ENCODE results near the gene FANCE. TPM values are rescaled to one million over a fixed set of nuclear protein-coding genes. Genes with fewer than 3 reads are reported as not detected.

Gene FANCE
- total and polyA plus RNA-seq, 8 donors = 1.7 to 4.0 (median 2.6) TPM

DNA sequence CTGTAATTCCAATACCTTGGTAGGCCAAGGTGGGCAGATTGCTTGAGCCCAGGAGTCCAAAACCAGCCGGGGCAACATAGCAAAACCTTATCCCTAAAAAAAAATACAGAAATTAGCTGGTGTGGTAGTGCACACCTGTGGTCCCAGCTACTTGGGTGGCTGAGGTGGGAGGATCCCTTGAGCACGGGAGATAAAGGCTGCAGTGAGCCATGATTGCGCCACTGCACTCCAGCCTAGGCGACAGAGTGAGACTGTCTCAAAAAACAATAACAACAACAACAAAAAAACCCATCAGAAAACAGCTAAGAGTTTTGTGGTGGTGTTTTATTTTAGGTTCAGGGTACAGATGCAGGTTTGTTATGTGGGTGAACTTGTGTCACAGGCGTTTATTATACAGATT lies 42.9 kb upstream of the FANCE start:
- no peak overlapping the region for H3K4me3 ChIP-seq
- TF ChIP-seq, protein P1, sequence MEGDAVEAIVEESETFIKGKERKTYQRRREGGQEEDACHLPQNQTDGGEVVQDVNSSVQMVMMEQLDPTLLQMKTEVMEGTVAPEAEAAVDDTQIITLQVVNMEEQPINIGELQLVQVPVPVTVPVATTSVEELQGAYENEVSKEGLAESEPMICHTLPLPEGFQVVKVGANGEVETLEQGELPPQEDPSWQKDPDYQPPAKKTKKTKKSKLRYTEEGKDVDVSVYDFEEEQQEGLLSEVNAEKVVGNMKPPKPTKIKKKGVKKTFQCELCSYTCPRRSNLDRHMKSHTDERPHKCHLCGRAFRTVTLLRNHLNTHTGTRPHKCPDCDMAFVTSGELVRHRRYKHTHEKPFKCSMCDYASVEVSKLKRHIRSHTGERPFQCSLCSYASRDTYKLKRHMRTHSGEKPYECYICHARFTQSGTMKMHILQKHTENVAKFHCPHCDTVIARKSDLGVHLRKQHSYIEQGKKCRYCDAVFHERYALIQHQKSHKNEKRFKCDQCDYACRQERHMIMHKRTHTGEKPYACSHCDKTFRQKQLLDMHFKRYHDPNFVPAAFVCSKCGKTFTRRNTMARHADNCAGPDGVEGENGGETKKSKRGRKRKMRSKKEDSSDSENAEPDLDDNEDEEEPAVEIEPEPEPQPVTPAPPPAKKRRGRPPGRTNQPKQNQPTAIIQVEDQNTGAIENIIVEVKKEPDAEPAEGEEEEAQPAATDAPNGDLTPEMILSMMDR (IDR thresholded peaks at IDR 0.05) = no peak
- no peak for ATAC-seq
- no peak overlapping the region for H3K27ac ChIP-seq
- H3K27me3 ChIP-seq = no peaks in the 10 kb centered on the region
- 88 to 92% methylated on average over 5 of the region's 5 CpGs for WGBS, 2 donors
- H3K36me3 ChIP-seq = no peaks in the 10 kb centered on the region
- H3K9me3 ChIP-seq = no peaks in the 10 kb centered on the region
- no peaks in the 10 kb centered on the region for H3K4me1 ChIP-seq
- no peak for DNase-seq
- no peak for FAIRE-seq
- intact Hi-C loops (cut with DNase I) = no loop called here

DNA sequence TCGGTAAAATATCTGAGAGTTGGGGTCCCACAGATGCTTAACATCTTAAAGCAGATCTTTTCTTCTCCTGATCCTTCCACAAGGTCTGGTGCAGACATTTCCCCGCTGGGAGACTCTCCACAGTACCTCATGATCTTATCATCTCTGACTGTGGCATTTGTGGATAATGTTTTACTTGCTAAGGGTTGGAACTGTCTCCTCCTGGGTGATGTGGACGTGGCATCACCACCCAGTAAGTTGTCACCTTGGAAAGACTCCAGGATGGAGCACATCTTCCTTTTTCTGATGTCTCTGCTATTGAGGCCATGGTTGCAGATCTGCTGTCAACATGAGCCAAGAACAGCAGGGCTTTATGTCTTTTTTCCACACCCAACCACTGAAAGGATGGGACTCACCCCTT lies 42.0 kb upstream of the FANCE start:
- peaks cover 0 to 3% (median 0%) of the 10 kb centered on the region in 3 donors for H3K4me1 ChIP-seq
- H3K27me3 ChIP-seq = no peaks in the 10 kb centered on the region
- TF ChIP-seq, protein P1 (IDR thresholded peaks at IDR 0.05) = no peak
- DNase-seq (no peak), ATAC-seq (no peak), FAIRE-seq (no peak)
- no peaks in the 10 kb centered on the region for H3K36me3 ChIP-seq
- H3K9me3 ChIP-seq = no peaks in the 10 kb centered on the region
- H3K4me3 ChIP-seq = no peak overlapping the region
- H3K27ac ChIP-seq = no peak overlapping the region
- WGBS, 2 donors = 62 to 67% methylated on average over 3 of the region's 3 CpGs
- intact Hi-C loops (cut with DNase I) = loop anchor here in 1 of 3 donors (10.0 kb wide), 1 partner anchor 65 kb away; the partner anchor contains the start of gene PPARD

DNA sequence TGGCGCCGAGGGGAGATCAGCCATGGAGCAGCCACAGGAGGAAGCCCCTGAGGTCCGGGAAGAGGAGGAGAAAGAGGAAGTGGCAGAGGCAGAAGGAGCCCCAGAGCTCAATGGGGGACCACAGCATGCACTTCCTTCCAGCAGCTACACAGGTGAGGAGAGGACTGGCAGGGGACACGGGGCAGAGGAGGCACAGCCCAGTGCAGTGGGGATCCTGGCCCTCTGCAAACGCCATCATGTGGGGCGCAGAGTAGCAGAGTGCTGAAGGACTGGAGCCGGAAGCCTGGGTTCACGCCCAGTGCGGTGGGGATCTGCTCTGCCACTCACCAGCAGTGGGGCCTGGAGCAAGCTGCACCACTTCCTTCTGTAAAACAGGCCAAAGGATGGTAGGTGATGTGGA lies 41.1 kb upstream of the FANCE start:
- FAIRE-seq = no peak
- WGBS, 2 donors = 87 to 88% methylated on average over 9 of the region's 9 CpGs
- TF ChIP-seq, protein P1 (IDR thresholded peaks at IDR 0.05) = no peak
- DNase-seq = no peak
- intact Hi-C loops (cut with DNase I) = loop anchor here in 1 of 3 donors (10.0 kb wide), 1 partner anchor 66 kb away; the partner anchor contains the start of gene PPARD
- Histone ChIP-seq H3K4me1 (peaks cover 0 to 3% (median 0%) of the 10 kb centered on the region in 3 donors), H3K36me3 (no peaks in the 10 kb centered on the region), H3K9me3 (no peaks in the 10 kb centered on the region), H3K4me3 (no peak overlapping the region), H3K27me3 (no peaks in the 10 kb centered on the region), H3K27ac (no peak overlapping the region)
- ATAC-seq = no peak

DNA sequence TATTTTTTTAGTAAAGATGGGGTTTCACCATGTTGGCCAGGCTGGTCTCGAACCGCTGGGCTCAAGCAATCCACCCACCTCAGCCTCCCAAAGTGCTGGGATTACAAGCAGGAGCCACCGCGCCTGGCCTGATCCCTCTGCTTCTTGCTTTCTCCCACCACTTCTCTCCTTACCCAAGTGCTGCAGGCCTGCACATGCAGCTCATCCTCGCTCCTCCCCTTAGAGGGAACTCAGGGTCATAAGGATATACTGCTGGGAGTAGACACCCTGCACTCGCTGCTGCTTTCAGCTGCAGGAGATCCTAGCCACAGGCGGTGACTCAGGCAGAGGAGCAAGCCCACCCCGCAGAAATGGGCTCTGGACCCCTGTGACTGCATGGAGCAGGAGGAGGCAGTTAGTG lies 40.0 kb upstream of the FANCE start:
- FAIRE-seq = no peak
- TF ChIP-seq, protein P1 (IDR thresholded peaks at IDR 0.05) = no peak
- 83 to 91% methylated on average over 8 of the region's 8 CpGs for WGBS, 2 donors
- peaks cover 0 to 3% (median 0%) of the 10 kb centered on the region in 3 donors for H3K4me1 ChIP-seq
- no peaks in the 10 kb centered on the region for H3K36me3 ChIP-seq
- no peaks in the 10 kb centered on the region for H3K27me3 ChIP-seq
- no peaks in the 10 kb centered on the region for H3K9me3 ChIP-seq
- DNase-seq = no peak
- H3K27ac ChIP-seq = no peak overlapping the region
- H3K4me3 ChIP-seq = no peak overlapping the region
- ATAC-seq = no peak
- intact Hi-C loops (cut with DNase I) = loop anchor here in 1 of 3 donors (10.0 kb wide), 1 partner anchor 67 kb away; the partner anchor contains the start of gene PPARD

DNA sequence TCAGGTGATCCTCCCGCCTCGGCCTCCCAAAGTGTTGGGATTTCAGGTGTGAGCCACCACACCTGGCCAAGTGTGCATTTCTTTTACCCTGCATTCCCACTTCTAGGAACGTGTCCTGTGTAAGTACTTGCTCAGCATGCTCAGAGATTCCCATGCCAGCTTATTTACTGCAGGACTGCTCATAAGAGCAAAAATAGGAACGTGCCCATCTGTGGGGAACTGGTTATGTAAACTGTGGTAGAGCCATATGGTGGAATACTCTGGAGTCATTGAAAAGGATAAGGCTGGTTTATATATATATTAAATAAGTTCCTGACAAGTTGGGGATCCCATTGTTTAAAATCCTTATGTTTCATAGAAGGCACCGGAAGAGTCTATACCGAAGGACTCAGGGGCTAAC lies 38.2 kb upstream of the FANCE start:
- Histone ChIP-seq H3K4me3 (no peak overlapping the region), H3K4me1 (peaks cover 0 to 3% (median 0%) of the 10 kb centered on the region in 3 donors), H3K9me3 (no peaks in the 10 kb centered on the region), H3K27ac (no peak overlapping the region), H3K27me3 (no peaks in the 10 kb centered on the region), H3K36me3 (no peaks in the 10 kb centered on the region)
- no peak for FAIRE-seq
- TF ChIP-seq, protein P1 (IDR thresholded peaks at IDR 0.05) = no peak
- intact Hi-C loops (cut with DNase I) = loop anchor here in 1 of 3 donors (10.0 kb wide), 1 partner anchor 69 kb away; the partner anchor contains the start of gene PPARD
- DNase-seq = no peak
- 93 to 97% methylated on average over 6 of the region's 6 CpGs for WGBS, 2 donors
- ATAC-seq = no peak
